BLaER1 treated with 17β-estradiol and CSF1 and Interleukin-3, amounts not matched to agents 10 nM and 100 nM (cell line): ENCODE results near the gene ZNF669.

ENCODE experiments used
- H3K27ac ChIP-seq, 11 experiments: shearing (Covaris generic); formaldehyde crosslinking; 2 replicates each; pipeline ENCODE4 v1.8.1; 2022
- H3K27me3 ChIP-seq, 11 experiments: shearing (Covaris generic); formaldehyde crosslinking; 2 replicates each; pipeline ENCODE4 v1.8.1; 2022
- H3K36me3 ChIP-seq, 11 experiments: shearing (Covaris generic); formaldehyde crosslinking; 2 replicates each; pipeline ENCODE4 v1.8.1; 2022
- H3K4me1 ChIP-seq, 10 experiments: shearing (Covaris generic); formaldehyde crosslinking; 2 replicates each; pipeline ENCODE4 v1.8.1; 2022
- H3K4me2 ChIP-seq, 11 experiments: shearing (Covaris generic); formaldehyde crosslinking; 2 replicates each; pipeline ENCODE4 v1.8.1; 2022
- H3K4me3 ChIP-seq, 10 experiments: shearing (Covaris generic); formaldehyde crosslinking; 2 replicates each; pipeline ENCODE4 v1.8.1; 2022
- H3K9ac ChIP-seq, 11 experiments: shearing (Covaris generic); formaldehyde crosslinking; 2 replicates each; pipeline ENCODE4 v1.8.1; 2022
- H3K9me3 ChIP-seq, 11 experiments: shearing (Covaris generic); formaldehyde crosslinking; replicated peaks in 1 of 11; 2 replicates each; pipeline ENCODE4 v1.8.1; 2022
- H4K20me1 ChIP-seq, 11 experiments: shearing (Covaris generic); formaldehyde crosslinking; 2 replicates each; pipeline ENCODE4 v1.8.1; 2022
- Cebpa-rat ChIP-seq, 11 experiments: shearing (Covaris generic); IDR thresholded peaks; 2 replicates each; pipeline ENCODE4 v1.8.1; 2022

ZNF669 gene

GRCh38 chr1:247102381-247102780 lies 1.8 kb downstream of the ZNF669 start:
- no peak overlapping the region for H3K27ac ChIP-seq
- H3K4me3 ChIP-seq = peak overlapping the region; percentile 12 to 99 (median 89); a peak in 15 of 20 replicates
- peaks cover 0 to 4% (median 0%) of the 10 kb centered on the region in 11 experiments; a peak in 3 of 22 replicates for H4K20me1 ChIP-seq
- peaks cover 53 to 60% (median 59%) of the 10 kb centered on the region in 11 experiments for H3K36me3 ChIP-seq
- no peak overlapping the region for H3K9ac ChIP-seq
- H3K4me2 ChIP-seq = peak overlapping the region in 6 of 11 experiments; percentile 16 to 90 (median 79); a peak in 6 of 22 replicates
- TF ChIP-seq Cebpa-rat (IDR thresholded peaks at IDR 0.05) = no peak
- peaks cover 91 to 95% (median 92%) of the 10 kb centered on the region in 11 experiments for H3K9me3 ChIP-seq
- H3K27me3 ChIP-seq = peaks cover 0 to 6% (median 0%) of the 10 kb centered on the region in 11 experiments; a peak in 2 of 22 replicates
- H3K4me1 ChIP-seq = peaks cover 5 to 16% (median 12%) of the 10 kb centered on the region in 10 experiments; a peak in 14 of 20 replicates

DNA sequence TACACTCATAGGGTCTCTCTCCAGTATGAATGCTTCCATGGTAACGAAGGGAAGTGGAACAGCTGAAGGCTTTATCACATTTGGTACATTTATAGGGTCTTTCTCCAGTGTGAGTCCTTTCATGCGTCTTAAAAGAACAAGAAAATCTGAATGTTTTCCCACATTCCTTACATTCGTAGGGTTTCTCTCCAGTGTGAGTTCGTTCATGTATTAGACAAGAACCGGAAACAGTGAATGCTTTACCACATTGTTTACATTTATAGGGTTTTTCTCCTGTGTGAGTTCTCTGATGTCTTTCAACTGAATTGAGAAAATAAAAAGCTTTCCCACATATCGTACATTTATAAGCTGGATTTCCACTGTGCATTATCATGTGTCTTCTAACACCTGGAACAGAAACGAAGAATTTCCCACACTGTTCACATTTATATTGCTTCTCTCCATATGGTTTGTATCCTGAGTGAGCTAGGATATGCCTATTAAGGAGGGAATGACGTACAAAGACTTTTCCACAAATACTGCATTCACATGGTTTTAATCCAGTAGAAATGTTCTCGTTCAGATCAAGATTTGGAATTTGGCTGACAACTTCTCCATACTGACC lies 3.4 kb downstream of the ZNF669 start:
- Histone ChIP-seq H3K36me3 (peaks cover 66 to 76% (median 75%) of the 10 kb centered on the region in 11 experiments), H3K27ac (no peak overlapping the region), H3K27me3 (peaks cover 0 to 6% (median 0%) of the 10 kb centered on the region in 11 experiments; a peak in 2 of 22 replicates), H4K20me1 (peaks cover 0 to 18% (median 0%) of the 10 kb centered on the region in 11 experiments; a peak in 4 of 22 replicates), H3K4me1 (peaks cover 5 to 16% (median 12%) of the 10 kb centered on the region in 10 experiments; a peak in 14 of 20 replicates), H3K9me3 (peaks cover 92 to 95% (median 93%) of the 10 kb centered on the region in 11 experiments), H3K4me3 (peak overlapping the region; percentile 3 to 99 (median 50); a peak in 18 of 20 replicates), H3K9ac (no peak overlapping the region), H3K4me2 (no peak overlapping the region)
- TF ChIP-seq Cebpa-rat (IDR thresholded peaks at IDR 0.05) = no peak

DNA sequence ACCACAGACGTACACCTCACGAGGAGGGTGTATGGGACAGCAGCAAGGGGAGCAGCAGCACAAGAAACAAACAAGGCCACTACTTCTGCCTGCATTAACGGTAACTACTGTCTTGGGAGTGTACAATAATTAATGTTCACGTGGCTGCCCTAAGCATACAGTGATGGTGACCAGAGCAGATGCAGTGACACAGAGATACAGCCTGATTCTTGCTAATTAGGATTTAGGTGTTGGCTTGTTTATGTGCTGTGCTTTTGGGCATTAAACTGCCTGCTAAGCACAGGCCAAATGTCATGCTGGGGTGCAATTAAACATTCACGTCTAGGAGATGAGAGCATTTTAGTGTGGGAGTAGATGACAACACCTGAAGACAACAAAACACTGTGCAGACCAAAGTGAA lies 7.2 kb downstream of the ZNF669 start:
- peaks cover 0 to 6% (median 0%) of the 10 kb centered on the region in 11 experiments; a peak in 2 of 22 replicates for H3K27me3 ChIP-seq
- TF ChIP-seq Cebpa-rat (IDR thresholded peaks at IDR 0.05) = no peak
- H3K27ac ChIP-seq = no peak overlapping the region
- no peak overlapping the region; a peak in 1 of 20 replicates for H3K4me3 ChIP-seq
- peaks cover 82 to 88% (median 84%) of the 10 kb centered on the region in 11 experiments for H3K9me3 ChIP-seq
- H4K20me1 ChIP-seq = peaks cover 0 to 18% (median 0%) of the 10 kb centered on the region in 11 experiments; a peak in 4 of 22 replicates
- peaks cover 57 to 79% (median 70%) of the 10 kb centered on the region in 11 experiments for H3K36me3 ChIP-seq
- no peaks in the 10 kb centered on the region for H3K4me1 ChIP-seq
- H3K9ac ChIP-seq = no peak overlapping the region
- no peak overlapping the region for H3K4me2 ChIP-seq

GRCh38 chr1:247096544-247096943 lies 7.6 kb downstream of the ZNF669 start:
- no peak overlapping the region for H3K4me2 ChIP-seq
- no peak overlapping the region for H3K4me3 ChIP-seq
- H3K27me3 ChIP-seq = peaks cover 0 to 6% (median 0%) of the 10 kb centered on the region in 11 experiments; a peak in 2 of 22 replicates
- no peak overlapping the region for H3K27ac ChIP-seq
- peaks cover 53 to 75% (median 66%) of the 10 kb centered on the region in 11 experiments for H3K36me3 ChIP-seq
- no peak overlapping the region for H3K9ac ChIP-seq
- no peak for TF ChIP-seq Cebpa-rat (IDR thresholded peaks at IDR 0.05)
- peaks cover 78 to 84% (median 80%) of the 10 kb centered on the region in 11 experiments for H3K9me3 ChIP-seq
- peaks cover 0 to 18% (median 0%) of the 10 kb centered on the region in 11 experiments; a peak in 4 of 22 replicates for H4K20me1 ChIP-seq
- no peaks in the 10 kb centered on the region for H3K4me1 ChIP-seq

DNA sequence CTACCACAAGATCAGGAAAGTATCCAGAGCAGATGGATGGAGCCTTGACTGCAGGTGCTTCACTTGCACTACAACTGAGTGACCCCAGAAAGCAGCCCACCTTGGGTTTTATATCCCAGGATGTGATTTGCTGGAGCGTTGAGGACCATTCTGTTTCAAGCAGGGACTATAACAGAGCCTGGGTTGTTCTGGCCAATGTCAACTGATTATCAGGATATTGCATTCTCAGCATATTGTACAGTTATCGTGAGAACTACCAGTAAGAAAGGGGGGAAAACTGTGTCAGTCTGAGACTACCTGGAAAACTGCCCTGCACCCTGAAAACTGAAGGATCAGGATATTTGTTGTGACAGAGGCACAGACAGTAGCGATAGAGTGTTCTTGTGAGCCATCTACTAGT lies 8.0 kb downstream of the ZNF669 start:
- Histone ChIP-seq H3K4me2 (no peak overlapping the region), H3K27me3 (peaks cover 0 to 6% (median 0%) of the 10 kb centered on the region in 11 experiments; a peak in 2 of 22 replicates), H3K9me3 (peaks cover 74 to 80% (median 75%) of the 10 kb centered on the region in 11 experiments), H3K27ac (no peak overlapping the region), H4K20me1 (peaks cover 0 to 18% (median 0%) of the 10 kb centered on the region in 11 experiments; a peak in 4 of 22 replicates), H3K4me3 (no peak overlapping the region), H3K9ac (no peak overlapping the region), H3K4me1 (no peaks in the 10 kb centered on the region), H3K36me3 (peaks cover 49 to 71% (median 61%) of the 10 kb centered on the region in 11 experiments)
- no peak for TF ChIP-seq Cebpa-rat (IDR thresholded peaks at IDR 0.05)

DNA sequence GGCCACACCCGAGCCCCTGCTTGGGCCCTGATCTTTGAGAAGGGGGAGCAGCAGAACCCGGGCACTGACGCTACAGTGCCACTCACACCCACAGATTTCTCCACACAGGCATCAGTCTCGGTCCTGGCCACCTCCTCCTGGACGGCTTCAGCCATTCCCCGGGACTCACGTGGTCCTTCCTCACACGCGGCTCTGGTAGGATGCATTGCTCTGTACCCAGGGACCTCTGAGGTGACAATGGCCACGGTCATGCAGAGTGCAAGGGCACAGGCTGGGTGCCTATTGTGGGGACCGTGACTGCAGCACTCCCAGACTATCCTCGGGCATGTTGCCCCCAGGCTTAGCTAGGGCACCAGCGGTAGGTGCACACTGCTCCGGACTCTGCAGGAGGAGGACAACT lies 13.7 kb downstream of the ZNF669 start:
- Histone ChIP-seq H3K4me3 (no peak overlapping the region), H3K9ac (no peak overlapping the region), H4K20me1 (no peaks in the 10 kb centered on the region)

DNA sequence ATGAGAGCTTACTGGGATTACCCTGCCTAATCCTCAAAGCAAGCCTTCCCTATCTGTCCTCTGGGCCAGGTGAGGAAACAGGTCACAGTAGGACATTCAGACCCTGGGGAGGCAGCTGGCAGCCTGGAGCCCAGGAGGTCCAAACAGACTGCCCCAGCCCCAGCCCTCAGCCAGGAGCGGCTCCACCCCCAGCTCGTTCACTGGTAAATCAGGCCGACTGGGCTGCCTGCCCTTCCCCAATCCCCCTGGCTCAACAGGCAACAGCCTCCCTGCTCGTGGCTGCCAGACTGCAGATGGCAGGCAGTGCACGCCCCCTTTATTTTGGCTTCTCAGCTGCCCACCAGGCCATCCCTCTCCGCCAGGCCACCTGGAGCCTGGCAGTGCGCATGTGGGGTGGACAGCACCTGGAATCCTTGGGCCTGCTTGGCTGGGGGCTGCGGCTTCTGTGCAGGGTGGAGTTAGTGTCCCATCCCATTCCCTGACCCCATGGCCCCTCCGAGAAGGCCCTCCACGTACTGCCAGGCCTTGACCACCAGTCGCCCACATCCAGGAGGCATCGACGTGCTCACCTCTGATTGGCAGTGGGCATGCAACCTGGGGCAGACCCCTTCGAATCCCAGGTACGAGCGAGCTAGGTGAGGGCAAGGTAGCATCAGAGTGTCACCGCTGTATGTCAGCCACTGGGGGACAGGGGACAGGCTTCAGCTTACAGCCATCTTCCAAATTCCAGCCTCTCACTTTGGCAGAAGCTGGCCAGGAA lies 14.4 kb downstream of the ZNF669 start:
- Histone ChIP-seq H3K4me3 (no peak overlapping the region), H3K36me3 (peaks cover 0 to 11% (median 4%) of the 10 kb centered on the region in 11 experiments; a peak in 8 of 22 replicates), H3K4me1 (no peaks in the 10 kb centered on the region; a peak in 1 of 20 replicates), H3K9me3 (peaks cover 11 to 27% (median 22%) of the 10 kb centered on the region in 11 experiments), H3K27me3 (no peaks in the 10 kb centered on the region), H4K20me1 (no peaks in the 10 kb centered on the region), H3K4me2 (no peak overlapping the region), H3K9ac (no peak overlapping the region), H3K27ac (no peak overlapping the region)
- no peak for TF ChIP-seq Cebpa-rat (IDR thresholded peaks at IDR 0.05)

More for the DNA sequence above, 13.7 kb downstream of the ZNF669 start:
- H3K27me3 ChIP-seq = no peaks in the 10 kb centered on the region
- H3K4me2 ChIP-seq = no peak overlapping the region
- H3K4me1 ChIP-seq = no peaks in the 10 kb centered on the region; a peak in 1 of 20 replicates
- H3K36me3 ChIP-seq = peaks cover 0 to 14% (median 6%) of the 10 kb centered on the region in 11 experiments; a peak in 10 of 22 replicates
- H3K9me3 ChIP-seq = peaks cover 17 to 27% (median 21%) of the 10 kb centered on the region in 11 experiments
- TF ChIP-seq Cebpa-rat (IDR thresholded peaks at IDR 0.05) = no peak
- no peak overlapping the region for H3K27ac ChIP-seq

GRCh38 chr1:247088967-247089366 lies 15.2 kb downstream of the ZNF669 start:
- H3K36me3 ChIP-seq = peaks cover 0 to 3% (median 0%) of the 10 kb centered on the region in 11 experiments; a peak in 4 of 22 replicates
- H3K4me3 ChIP-seq = no peak overlapping the region
- TF ChIP-seq Cebpa-rat (IDR thresholded peaks at IDR 0.05) = no peak
- peaks cover 5 to 25% (median 19%) of the 10 kb centered on the region in 11 experiments for H3K9me3 ChIP-seq
- H3K4me1 ChIP-seq = no peaks in the 10 kb centered on the region; a peak in 1 of 20 replicates
- no peaks in the 10 kb centered on the region for H3K27me3 ChIP-seq
- no peaks in the 10 kb centered on the region for H4K20me1 ChIP-seq
- no peak overlapping the region for H3K4me2 ChIP-seq
- H3K9ac ChIP-seq = no peak overlapping the region
- H3K27ac ChIP-seq = no peak overlapping the region

DNA sequence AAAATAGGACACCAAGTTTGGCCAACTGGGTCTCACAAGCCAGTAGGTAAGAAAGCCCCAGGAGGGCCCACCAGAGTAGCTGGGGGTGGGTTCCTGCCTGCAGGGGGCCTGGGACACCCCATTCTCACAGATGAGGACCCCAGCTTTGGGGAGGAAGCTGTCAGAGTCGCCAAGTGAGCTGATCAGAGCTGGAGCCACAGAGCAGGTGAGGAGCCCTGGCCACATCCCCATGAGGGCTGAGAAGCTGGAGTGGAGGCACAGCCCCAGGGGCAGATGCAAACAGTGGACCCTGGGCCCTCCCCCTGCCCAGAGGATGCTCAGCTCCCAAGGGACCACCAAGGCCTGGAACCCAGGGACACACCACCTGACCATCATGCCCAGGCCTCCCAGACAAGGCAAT lies 16.9 kb downstream of the ZNF669 start:
- H4K20me1 ChIP-seq = no peaks in the 10 kb centered on the region
- TF ChIP-seq Cebpa-rat (IDR thresholded peaks at IDR 0.05) = no peak
- H3K4me1 ChIP-seq = no peaks in the 10 kb centered on the region; a peak in 1 of 20 replicates
- no peak overlapping the region for H3K9ac ChIP-seq
- peaks cover 19 to 35% (median 29%) of the 10 kb centered on the region in 11 experiments for H3K9me3 ChIP-seq
- no peaks in the 10 kb centered on the region for H3K27me3 ChIP-seq
- no peak overlapping the region for H3K4me2 ChIP-seq
- no peaks in the 10 kb centered on the region; a peak in 1 of 22 replicates for H3K36me3 ChIP-seq
- H3K4me3 ChIP-seq = no peak overlapping the region
- H3K27ac ChIP-seq = no peak overlapping the region
